Right ventricle myocardium superior (tissue), 1 donor: ENCODE data around the gene VEZT. TPM values are rescaled to one million over a fixed set of nuclear protein-coding genes. Genes with fewer than 3 reads are reported as not detected.
"Not testable (repeated sequence)": the region's sequence is repeated elsewhere in the genome, so short reads cannot be mapped to it uniquely, and the experiment has no call there.

Experiments
- ATAC-seq: fragments of 200-7000 bp; cut with Tn5 transposase; one replicate; pipeline ENCODE4 v1.9.1; 2020; ENCODE audit warnings: mild to moderate bottlenecking; ENCODE audit not compliant: poor library complexity
- DNase-seq: peaks from one replicate; pipeline ENCODE4 v3.0.0-alpha.2; 2020
- intact Hi-C: fragments of 100-400 bp; cut with DNase I; formaldehyde crosslinking; loops from one replicate; pipeline ENCODE4 v1.11.2; 2022
- total RNA-seq: library from RNA; stranded (reverse); fragmentation: NEBNext Ultra II Directional; extraction: Animal tissue kit (Norgen Biotek cat#: 25700); gene quantifications from one replicate; pipeline ENCODE4 v1.2.1, GENCODE V29; 2021
- donor health status: DM: no; HTN: yes; CAD: no; lungs with severe emphysema.

Gene VEZT
- total RNA-seq, 1 donor from 2014 or later: 55.5 TPM

DNA sequence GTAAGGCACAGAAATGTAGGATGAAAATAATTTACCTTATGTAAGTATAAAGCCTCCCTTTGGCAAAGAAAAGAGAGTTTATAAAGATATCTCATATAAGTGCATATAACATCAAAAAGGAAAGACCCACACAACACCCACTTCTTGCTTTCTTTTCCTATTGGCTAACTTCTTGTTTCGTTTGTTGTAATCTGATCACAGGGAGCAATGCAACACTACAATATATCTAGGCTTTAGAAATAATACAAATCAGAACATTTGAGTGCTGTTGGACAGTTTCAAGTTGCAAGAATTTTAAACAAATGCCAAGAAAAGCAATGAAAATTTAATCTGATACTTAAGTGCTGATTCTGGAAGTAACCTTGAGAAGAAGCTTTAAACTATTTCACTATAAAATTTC, 1.7 kb upstream of the VEZT start:
- no peak for DNase-seq
- ATAC-seq: no peak
- intact Hi-C loops: loop anchor here (5.0 kb wide), 1 partner anchor 59 kb away; no protein-coding TSS in a partner anchor

DNA sequence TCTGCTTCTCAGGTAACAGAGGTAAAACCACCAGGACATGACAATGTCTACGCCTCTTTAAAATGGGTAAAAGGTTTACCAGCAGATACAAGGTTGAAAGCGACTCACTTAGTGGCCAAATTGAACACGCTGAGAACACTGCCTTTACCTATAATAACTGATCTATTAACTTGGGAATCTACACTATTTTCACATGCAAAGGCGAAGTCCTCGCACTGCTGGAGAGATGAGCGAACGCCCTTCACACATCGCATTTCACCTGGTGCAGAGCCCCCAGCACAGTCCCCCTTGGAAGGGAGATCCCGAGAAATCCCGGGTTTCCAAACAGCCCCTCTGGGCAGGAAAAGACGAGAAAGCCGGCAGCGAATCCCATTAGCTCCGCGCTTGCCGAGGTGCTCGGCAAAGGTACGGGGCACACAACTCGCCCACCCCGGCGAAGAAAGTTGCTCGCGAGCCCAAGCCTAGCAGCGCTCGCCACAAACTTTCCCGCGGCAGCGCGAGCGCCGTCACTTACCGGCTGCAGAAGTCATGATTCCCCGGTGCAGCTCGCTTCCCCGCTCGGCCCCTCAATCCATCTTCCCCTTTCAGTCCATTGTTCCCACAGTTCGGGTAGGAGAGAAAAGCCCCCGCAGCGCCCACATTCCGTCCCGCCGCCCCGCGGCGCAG, 763 bp upstream of the VEZT start:
- ATAC-seq (peak; percentile 40), DNase-seq (no peak)
- intact Hi-C loops: loop anchor here (5.0 kb wide), 1 partner anchor 60 kb away; no protein-coding TSS in a partner anchor

DNA sequence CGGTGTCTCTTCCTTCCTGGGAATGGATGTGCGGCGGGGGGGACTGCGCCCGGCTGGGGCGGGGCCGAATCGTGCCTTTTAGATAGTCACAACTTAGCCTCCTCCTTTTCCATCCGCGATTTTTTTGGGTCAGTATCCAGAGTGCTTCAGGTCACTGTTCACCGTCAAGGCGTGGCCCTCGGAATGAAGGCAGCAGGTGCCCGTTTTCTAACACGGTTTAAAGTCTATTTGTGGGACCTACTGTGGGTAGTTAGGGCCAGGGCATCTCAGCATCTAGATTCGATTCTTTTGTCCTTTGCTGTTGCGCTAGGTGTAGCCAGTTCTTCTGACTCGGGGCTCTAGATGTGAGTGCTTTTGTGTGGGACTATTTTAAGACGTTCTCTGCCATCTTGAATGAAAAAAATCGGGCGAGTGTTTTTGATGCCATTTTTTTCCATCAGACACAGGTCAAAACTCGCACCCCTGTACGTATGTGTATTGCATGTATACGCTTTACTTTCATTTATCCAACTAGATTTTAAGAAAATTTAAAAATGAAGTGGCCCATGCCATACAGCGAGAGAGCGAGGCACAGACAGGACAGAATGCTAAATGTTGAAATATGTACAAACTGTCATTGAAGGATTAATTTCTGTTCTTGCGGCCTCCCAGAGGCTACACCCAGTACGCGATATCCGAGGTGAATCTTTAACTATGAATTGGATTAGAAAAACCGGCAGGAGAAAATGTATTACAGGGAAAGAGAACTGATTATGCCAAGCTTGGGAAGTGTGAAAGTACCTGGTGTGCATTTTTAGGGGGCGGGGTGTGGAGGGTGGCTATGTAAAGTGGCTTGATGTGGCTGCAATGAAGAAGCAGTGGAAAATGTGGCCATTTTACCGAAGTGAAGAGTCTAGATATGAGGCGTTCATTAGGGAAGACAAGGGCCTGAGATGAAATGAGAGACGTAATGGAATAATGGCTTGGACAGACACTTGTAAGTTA, 835 bp downstream of the VEZT start:
- no peak for DNase-seq
- intact Hi-C loops: loop anchor here (5.0 kb wide), 1 partner anchor 61 kb away; no protein-coding TSS in a partner anchor
- ATAC-seq: peak; percentile 68

DNA sequence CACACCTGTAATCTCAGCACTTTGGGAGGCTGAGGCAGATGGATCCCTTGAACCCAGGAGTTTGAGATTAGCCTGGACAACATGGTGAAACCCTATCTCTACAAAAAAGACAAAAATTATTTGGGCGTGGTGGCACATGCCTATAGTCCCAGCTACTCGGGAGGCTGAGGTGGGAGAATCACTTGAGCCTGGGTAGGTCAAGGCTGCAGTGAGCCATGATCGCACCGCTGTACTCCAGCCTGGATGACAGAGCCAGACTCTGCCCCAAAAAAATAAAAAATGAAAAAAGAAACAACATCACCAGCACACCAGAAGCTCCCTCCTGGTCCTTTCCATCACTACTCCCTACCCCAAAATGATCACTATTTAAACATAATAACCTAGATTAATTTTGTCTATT, 2.6 kb downstream of the VEZT start:
- ATAC-seq (no peak), DNase-seq (no peak)
- intact Hi-C loops: no loop called here

DNA sequence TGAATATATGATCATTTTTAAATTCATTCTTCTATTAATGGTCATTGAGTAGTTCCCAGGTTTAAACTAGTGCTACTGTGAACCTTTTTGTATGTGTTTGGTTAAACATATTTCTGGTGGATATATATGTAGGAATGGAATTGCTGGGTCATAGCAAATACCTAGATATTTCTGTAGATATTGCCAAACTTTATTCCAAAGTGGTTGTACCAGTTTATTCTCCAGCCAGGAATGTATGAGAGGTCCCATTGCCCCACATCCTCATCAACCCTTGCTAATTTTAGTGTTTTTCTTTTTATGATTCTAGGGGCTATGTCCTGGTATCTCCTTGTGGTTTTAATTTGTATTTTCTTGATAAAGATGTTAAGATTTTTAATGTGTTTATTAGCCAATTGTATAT, 3.1 kb downstream of the VEZT start:
- intact Hi-C loops: no loop called here

DNA sequence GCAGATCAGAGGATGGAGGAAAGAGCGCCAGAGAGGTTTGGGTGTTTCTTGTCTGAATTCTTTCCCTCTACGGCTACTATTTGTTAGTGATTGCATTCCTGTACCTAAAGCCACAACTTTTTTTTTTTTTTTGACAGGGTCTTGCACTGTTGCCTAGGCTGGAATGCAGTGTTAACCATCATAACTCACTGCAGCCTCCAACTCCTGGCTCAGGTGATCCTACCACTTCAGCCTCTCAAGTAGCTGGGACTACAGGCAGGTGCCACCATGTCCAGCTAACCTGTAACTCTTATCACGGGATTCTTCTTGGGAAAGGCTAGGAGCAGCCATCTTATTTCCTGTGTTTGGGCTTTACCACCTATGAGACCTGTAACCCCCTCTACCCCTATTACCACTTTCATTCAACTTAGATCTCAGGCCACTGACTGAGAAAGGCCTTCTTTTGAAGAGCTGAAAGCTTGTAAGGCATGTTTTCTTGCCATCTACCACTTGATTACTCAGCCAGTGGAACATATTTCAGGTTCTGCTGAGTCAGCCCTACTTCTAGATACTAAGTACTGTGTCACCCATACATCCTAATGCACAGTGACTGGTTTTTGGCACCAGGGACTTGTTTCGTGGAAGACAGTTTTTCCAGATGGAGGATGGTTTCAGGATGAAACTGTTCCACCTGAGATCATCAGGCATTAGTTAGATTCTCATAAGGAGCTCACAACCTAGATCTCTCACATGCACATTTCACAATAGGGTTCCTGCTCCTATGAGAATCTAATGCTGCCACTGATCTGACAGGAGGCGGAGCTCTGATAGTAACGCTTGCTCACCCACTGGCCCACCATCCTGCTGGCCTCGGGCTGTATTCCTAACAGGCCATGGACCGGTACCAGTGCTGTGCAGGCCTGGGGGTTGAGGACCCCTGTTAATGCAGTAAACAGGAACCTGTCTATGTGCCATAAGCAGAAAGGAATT, 6.9 kb downstream of the VEZT start:
- ATAC-seq: no peak
- intact Hi-C loops: no loop called here
- DNase-seq: no peak

More for the DNA sequence above, 3.1 kb downstream of the VEZT start:
- ATAC-seq (no peak), DNase-seq (no peak)

DNA sequence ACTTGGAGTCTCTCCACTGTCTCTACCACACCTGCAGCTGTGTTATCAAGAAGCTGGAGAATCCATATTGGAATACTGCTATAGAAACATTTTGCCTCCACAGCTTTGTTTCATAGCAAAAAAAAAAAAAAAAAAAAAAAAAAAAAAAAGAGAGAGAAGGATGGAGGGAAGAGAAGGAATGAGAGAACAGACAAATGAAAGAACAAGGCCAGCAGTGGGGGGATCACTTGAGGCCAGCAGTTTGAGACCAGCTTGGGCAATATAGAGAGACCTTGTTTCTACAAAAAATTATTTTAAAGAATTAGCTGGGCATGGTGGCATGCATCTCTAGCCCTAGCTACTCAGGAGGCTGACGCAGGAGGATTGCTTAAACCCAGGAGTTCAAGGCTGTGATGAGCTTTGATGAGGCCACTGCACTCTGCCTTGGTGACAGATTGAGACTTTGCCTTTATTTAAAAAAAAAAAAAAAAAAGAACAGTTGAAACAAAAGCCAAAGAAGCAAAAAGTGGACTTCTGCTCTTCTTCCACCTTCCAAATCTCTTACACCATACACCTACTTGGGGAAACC, 8.1 kb downstream of the VEZT start:
- ATAC-seq: no peak
- DNase-seq: no peak
- intact Hi-C loops: no loop called here

DNA sequence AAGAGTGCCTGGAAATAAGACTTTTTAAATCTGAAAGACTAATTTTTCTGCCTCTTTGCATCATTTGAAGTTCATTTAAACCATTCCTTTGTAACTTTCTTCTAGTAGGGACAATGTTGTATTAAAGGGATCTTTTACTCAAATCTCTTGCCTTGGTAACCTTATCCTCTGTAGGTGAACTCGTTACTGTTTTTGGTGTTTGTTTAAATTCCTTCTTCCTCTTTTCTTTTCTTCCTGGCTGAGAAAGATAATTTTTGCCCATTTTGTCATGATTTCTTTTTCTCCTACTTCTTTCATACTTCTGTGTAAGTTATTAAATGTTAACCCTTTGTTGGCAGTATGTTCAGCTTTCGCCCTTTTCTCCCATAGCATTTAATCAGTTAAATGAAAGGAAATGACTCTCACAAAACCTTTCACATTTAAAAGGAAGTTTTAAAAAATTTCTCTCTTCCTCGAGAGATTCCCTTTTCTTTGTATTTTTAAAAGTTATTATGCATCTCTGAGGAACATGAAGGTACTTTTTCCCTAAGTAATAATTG, 10.3 kb downstream of the VEZT start:
- DNase-seq: no peak
- intact Hi-C loops: no loop called here
- no peak for ATAC-seq

DNA sequence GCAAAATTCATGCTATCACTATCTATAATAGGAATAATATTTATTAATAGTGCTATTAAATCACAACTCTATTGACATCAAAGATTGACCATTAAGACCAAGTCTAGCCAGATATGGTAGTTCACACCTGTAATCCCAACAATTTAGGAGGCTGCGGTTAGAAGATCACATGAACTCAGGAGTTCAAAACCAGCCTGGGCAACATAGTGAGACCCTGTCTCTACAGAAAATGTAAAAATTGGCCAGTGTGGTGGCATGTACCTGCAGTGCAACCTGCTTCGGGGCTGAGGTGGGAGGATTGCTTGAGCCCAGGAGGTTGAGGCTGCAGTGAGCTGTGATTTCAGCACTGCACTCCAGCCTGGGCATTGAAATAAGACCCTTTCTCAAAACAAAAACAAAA, 11.0 kb downstream of the VEZT start:
- DNase-seq (no peak), ATAC-seq (no peak)
- intact Hi-C loops: no loop called here

DNA sequence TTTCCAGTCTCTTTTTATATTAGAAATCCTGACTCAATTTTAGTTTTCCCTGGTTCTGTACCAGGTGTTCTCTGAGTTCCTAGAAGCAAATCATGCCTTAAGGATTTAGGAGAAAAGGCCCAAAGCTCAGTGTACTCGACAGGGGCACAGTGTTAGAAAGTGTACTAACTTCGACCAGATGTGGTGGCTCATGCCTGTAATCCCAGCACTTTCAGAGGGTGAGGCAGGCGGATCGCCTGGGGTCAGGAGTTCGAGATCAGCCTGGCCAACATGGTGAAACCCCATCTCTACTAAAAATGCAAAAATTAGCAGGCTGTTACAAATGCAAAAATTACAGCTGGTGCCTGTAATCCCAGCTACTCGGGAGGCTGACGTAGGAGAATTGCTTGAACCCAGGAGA, 12.0 kb downstream of the VEZT start:
- intact Hi-C loops: no loop called here
- no peak for DNase-seq
- no peak for ATAC-seq

DNA sequence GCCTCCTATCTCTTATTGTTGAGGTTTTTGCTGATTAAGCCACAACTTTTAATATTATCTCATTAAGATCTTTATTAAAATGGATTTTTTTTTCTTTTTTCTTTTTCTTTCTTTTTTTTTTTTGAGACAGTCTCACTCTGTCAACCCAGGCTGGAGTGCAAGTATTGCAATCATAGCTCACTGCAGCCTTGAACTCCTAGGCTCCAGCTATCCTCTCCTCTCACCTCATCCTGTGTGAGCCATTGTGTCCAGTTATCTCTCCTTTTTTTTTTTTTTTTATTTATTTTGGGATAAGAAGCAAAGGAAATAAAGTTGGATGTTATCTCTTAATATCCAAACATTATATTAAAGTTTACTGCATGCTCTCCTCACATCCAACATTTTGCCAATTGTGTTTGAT, 12.7 kb downstream of the VEZT start:
- DNase-seq (no peak), ATAC-seq (no peak)
- intact Hi-C loops: no loop called here

DNA sequence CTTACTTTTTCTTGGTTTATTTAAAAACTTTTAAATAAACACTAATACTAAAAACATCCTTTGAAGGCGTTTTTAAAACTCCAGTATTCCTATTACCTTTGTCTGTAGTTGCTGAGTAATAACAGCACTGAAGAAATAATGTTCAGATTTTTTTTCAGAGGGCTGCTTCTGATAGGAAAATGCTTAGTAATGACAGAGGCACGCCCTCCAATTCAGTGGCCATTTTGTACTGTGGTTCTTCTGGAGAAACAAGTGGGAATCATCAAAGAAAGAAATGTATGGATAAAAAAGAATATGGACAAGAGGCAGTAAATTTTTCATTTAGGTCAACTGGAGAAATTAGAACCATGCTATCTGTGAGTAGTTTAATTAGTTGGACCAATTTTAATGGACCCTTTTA, 13.6 kb downstream of the VEZT start:
- intact Hi-C loops: no loop called here
- no peak for ATAC-seq
- DNase-seq: no peak

DNA sequence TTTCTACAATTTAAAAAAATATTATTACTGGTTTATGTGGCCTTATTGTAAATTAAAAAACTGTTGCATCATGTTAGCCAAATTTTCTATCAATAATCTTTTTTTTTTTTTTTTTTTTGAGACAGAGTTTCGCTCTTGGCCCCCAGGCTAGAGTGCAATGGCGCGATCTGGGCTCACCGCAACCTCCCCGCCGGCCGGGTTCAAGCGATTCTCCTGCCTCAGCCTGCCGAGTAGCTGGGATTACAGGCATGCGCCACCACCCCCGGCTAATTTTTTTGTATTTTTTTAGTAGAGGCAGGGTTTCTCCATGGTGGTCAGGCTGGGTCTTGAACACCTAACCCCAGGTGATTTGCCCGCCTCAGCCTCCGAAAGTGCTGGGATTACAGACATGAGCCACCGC, 16.6 kb downstream of the VEZT start:
- intact Hi-C loops, ATAC-seq, DNase-seq: not testable (repeated sequence)

DNA sequence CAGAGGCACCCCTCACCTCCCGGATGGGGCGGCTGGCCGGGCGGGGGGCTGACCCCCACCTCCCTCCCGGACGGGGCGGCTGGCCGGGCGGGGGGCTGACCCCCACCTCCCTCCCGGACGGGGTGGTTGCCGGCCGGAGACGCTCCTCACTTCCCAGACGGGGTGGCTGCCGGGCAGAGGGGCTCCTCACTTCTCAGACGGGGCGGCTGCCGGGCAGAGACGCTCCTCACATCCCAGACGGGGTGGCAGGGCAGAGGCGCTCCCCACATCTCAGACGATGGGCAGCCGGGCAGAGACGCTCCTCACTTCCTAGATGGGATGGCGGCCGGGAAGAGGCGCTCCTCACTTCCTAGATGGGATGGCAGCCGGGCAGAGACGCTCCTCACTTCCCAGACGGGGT, 18.0 kb downstream of the VEZT start:
- ATAC-seq, intact Hi-C loops, DNase-seq: not testable (repeated sequence)

DNA sequence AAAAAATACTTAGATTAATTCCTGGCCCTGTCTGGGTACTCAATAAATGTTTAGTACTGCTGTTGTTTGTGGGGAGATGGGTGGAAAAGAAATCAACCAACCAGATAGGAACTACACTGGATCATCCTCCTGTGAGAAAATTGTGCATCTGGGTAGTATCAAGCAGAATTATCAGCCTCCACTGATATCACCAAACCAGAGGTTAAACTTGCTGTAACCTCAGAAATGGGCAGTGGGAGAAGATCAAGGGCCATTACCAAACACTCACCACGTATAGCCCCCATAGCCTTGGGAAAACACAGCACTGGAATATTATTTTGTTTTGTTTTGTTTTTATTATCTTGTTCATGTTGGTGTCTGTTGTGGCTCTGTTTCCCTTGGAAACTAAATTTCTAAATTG, 19.7 kb downstream of the VEZT start:
- ATAC-seq (no peak), DNase-seq (no peak)
- intact Hi-C loops: no loop called here

DNA sequence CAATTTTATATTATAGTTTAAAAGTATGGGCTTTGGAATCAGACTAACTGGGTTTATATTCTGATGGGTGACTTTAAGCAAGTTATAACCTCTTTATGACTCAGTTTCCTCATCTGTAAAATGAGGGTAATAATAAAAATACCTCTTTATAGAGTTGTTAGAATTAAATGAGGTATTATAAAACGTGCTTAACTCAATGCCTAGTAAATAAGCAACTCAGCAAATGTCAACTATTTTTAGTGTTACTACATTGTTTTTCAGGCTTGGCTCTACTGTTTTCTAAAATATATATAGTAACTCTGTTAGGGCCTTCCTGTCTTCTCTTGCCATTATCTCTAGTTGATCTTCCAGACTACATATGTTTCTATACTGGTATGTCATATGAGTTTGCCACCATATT, 20.5 kb downstream of the VEZT start:
- DNase-seq: no peak

DNA sequence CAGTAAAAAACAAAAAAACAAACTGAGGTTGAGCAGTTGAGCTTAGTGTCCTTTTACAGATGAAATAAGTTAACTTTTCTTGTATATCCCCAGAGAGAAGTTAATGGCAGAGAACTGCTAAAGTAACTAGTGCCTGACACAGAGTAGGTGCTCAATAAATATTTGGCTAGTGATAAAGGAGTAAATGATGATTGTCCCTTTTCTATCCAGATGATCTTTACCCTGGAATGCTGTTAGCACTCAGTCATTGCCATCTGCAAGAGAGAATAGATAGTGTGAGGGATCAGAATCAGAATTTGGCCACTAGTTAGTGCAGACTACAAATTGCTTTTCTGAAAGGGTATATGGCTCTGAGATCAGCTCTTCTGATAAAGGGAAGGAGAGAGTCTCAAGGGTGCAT, 21.6 kb downstream of the VEZT start:
- DNase-seq (no peak), ATAC-seq (no peak)
- intact Hi-C loops: no loop called here

More for the DNA sequence above, 20.5 kb downstream of the VEZT start:
- no peak for ATAC-seq
- intact Hi-C loops: no loop called here

DNA sequence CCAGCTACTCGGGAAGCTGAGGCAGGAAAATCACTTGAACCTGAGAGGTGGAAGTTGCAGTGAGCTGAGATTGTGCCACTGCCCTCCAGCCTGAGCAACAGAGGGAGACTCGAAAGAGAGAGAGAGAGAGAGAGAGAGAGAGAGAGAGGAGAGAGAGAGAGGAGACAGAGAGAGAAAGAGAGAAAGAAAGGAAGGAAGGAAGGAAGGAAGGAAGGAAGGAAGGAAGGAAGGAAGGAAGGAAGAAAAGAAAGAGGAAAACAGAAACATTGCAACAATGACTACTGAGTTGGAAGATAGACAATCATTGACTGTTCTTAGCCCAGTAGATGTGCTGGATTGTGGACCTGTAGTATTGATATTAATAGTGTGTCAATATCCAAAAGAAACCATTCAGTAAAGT, 22.2 kb downstream of the VEZT start:
- intact Hi-C loops, DNase-seq, ATAC-seq: not testable (repeated sequence)
